ENCODE results near the gene KIR2DL3.
"Not testable (repeated sequence)": the region's sequence is repeated elsewhere in the genome, so short reads cannot be mapped to it uniquely, and the experiment has no call there.

Gene KIR2DL3

DNA sequence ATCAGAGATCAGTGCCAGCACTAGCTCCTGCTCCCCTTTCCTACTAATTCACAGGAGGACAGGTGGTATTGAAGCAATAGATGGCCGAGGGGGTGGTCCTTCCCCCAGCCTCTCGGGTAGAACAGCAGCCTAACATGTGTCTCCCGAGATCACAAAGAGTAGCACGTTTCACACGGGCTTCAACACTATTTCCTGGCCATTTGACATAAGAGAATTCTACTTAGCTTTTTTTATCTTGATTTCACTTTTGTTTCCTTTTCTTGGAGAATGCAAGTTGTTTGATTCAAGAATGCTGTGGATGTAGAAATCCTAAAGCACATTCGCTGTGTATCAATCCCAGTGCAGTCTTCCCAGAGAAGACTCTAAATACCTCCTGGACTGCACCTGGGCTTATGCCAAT is 12.0 kb downstream of the KIR2DL3 start:
- DNase-seq (ENCODE audit: low spot score); CTCF ChIA-PET: not testable (repeated sequence)

DNA sequence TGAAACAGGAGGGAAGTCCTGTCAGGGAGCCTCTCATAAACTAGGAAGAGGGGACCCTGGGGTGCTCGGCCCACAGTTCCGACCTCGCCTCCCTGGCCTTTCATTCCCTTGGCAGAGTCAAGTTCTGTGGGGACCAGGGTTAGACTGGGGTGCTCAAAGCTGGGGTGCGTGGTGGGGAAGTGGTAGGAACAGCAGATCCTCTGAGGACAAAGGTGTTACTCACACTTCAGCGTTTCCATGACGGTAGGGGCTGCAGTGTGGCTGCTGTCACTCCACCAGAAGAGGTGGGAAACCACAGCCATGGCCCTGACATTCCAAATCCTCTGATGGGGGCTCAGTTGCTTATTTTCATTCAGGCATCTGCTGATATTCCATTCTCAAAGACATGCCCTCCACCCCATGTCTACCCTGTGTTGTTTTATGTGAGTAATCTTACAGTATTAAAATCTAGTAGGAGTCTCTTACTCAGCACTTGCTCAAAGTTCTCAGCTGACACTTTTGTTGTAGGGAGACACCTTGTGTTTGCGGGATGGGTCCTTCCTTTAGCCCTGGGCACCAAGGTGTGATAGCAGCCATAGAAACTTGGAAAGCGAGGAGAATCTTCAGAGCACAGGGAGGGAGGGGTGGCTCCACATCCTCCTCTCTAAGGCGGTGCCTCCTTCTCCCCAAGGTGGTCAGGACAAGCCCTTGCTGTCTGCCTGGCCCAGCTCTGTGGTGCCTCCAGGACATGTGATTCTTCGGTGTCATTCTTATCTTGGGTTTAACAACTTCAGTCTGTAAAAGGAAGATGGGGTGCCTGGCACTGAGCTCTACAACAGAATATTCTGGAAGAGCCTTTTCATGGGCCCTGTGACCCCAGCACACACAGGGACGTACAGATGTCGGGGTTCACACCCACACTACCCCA is 18.1 kb downstream of the KIR2DL3 start:
- CTCF ChIA-PET; DNase-seq (ENCODE audit: low spot score); POLR2A ChIA-PET (ENCODE audit: low non-redundant PET); H3K27ac ChIP-seq: not testable (repeated sequence)

More for the DNA sequence above, 12.0 kb downstream of the KIR2DL3 start:
- POLR2A ChIA-PET (ENCODE audit: low non-redundant PET); H3K27ac ChIP-seq: not testable (repeated sequence)

DNA sequence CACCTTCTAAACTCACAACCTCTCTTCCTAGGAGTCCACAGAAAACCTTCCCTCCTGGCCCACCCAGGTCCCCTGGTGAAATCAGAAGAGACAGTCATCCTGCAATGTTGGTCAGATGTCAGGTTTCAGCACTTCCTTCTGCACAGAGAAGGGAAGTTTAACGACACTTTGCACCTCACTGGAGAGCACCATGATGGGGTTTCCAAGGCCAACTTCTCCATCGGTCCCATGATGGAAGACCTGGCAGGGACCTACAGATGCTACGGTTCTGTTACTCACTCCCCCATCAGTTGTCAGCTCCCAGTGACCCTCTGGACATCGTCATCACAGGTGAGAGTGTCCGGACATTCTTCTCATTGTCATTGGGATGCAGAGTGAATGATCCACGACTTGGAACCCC is 20.3 kb downstream of the KIR2DL3 start:
- CTCF ChIA-PET; DNase-seq (ENCODE audit: low spot score); POLR2A ChIA-PET (ENCODE audit: low non-redundant PET); H3K27ac ChIP-seq: not testable (repeated sequence)

DNA sequence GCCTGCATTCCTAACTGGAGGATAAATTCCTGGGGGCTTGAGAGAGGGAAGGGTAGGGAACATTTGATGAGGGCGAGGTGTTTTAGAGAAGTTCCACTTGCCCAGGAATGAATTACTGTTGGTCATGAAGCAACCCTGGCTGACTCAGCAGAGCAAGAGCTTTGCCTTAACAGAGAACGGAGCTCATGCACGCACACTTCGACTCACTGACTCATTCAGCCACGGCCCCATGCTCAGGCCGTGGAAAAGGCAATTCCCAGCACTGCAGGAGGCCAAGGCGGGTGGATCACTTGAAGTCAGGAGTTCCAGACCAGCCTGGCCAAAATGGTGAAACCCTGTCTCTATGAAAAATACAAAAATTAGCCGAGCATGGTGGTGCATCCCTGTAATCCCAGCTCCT is 25.9 kb downstream of the KIR2DL3 start:
- H3K27ac ChIP-seq; CTCF ChIA-PET; DNase-seq (ENCODE audit: low spot score); POLR2A ChIA-PET (ENCODE audit: low non-redundant PET): not testable (repeated sequence)

DNA sequence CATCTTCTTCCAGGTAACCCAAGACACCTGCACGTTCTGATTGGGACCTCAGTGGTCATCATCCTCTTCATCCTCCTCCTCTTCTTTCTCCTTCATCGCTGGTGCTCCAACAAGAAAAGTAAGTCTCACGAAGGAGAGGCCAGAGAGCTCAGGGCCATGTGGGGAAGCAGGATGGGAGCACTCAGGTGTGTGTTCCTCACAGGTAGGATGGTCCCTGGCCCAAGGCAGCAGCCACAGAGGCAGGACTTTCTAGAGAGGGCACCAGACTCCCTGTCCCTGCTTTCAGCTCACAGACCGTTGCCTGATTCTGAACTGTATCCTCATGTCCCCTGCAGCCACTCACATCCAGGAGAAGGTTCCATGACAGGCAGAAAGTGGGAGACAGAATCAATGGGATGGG is 28.2 kb downstream of the KIR2DL3 start:
- H3K27ac ChIP-seq; POLR2A ChIA-PET (ENCODE audit: low non-redundant PET); CTCF ChIA-PET; DNase-seq (ENCODE audit: low spot score): not testable (repeated sequence)

DNA sequence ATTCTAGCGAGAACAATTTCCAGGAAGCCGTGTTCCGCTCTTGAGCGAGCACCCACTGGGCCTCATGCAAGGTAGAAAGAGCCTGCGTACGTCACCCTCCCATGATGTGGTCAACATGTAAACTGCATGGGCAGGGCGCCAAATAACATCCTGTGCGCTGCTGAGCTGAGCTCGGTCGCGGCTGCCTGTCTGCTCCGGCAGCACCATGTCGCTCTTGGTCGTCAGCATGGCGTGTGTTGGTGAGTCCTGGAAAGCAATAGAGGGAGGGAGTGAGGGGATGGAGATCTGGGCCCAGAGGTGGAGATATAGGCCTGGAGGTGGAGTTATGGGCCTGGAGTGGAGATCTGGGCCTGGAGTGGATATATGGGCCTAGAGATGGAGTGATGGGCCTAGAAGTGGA is 31.3 kb downstream of the KIR2DL3 start, which contains the start of gene KIR2DL1:
KIR2DL1 (plus strand) TSS at position 148 of the 400 bp plus-strand sequence; CDS start at position 206, 58 bp downstream.
- CTCF ChIA-PET; H3K27ac ChIP-seq; POLR2A ChIA-PET (ENCODE audit: low non-redundant PET); DNase-seq (ENCODE audit: low spot score): not testable (repeated sequence)

DNA sequence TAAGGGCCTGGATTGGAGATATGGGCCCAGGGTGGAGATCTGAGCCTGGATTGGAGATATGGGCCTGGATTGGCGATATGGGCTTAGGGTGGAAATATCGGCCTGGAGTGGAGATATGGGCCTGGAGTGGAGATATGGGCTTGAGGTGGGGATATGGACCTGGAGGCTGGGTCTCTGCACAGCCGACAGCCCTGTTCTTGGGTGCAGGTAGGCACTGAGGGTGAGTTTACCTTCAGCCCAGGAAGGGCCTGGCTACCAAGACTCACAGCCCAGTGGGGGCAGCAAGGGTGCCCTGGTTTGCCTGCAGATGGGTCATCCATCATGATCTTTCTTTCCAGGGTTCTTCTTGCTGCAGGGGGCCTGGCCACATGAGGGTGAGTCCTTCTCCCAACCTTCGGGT is 32.2 kb downstream of the KIR2DL3 start:
- CTCF ChIA-PET; POLR2A ChIA-PET (ENCODE audit: low non-redundant PET); H3K27ac ChIP-seq; DNase-seq (ENCODE audit: low spot score): not testable (repeated sequence)

DNA sequence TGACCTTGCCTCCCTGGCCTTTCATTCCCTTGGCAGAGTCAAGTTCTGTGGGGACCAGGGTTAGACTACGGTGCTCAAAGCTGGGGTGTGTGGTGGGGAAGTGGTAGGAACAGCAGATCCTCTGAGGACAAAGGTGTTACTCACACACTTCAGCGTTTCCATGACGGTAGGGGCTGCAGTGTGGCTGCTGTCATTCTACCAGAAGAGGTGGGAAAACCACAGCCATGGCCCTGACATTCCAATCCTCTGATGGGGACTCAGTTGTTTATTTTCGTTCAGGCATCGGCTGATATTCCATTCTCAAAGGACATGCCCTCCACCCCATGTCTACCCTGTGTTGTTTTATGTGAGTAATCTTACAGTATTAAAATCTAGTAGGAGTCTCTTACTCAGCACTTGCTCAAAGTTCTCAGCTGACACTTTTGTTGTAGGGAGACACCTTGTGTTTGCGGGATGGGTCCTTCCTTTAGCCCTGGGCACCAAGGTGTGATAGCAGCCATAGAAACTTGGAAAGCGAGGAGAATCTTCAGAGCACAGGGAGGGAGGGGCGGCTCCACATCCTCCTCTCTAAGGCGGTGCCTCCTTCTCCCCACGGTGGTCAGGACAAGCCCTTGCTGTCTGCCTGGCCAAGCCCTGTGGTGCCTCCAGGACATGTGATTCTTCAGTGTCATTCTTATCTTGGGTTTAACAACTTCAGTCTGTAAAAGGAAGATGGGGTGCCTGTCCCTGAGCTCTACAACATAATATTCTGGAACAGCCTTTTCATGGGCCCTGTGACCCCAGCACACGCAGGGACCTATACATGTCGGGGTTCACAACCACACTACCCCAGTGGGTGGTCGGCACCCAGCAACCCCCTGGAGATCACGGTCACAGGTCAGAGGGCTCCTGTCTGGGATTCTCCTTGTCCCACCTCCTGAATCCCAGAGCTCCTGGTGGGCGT is 33.0 kb downstream of the KIR2DL3 start:
- DNase-seq (ENCODE audit: low spot score); H3K27ac ChIP-seq; POLR2A ChIA-PET (ENCODE audit: low non-redundant PET); CTCF ChIA-PET: not testable (repeated sequence)

DNA sequence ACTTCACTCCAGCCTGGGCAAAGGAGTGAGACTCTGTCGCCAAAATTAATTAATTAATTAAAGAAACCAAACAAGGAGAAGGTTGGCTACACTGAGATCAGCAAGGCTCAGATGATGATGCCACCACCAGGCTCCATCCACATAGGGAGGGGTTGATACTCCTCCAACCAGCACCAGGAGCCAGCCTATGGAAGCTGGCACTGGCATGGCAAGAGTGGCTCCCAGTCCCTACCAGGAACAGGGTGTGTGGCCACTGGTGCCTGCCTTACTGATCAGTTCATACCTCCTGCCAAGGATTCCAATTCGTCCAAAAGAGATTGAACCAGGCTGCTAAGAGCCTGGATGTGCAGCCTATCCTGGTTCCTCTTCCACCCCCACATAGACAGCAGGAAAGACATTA is 34.4 kb downstream of the KIR2DL3 start:
- CTCF ChIA-PET; DNase-seq (ENCODE audit: low spot score); H3K27ac ChIP-seq; POLR2A ChIA-PET (ENCODE audit: low non-redundant PET): not testable (repeated sequence)

DNA sequence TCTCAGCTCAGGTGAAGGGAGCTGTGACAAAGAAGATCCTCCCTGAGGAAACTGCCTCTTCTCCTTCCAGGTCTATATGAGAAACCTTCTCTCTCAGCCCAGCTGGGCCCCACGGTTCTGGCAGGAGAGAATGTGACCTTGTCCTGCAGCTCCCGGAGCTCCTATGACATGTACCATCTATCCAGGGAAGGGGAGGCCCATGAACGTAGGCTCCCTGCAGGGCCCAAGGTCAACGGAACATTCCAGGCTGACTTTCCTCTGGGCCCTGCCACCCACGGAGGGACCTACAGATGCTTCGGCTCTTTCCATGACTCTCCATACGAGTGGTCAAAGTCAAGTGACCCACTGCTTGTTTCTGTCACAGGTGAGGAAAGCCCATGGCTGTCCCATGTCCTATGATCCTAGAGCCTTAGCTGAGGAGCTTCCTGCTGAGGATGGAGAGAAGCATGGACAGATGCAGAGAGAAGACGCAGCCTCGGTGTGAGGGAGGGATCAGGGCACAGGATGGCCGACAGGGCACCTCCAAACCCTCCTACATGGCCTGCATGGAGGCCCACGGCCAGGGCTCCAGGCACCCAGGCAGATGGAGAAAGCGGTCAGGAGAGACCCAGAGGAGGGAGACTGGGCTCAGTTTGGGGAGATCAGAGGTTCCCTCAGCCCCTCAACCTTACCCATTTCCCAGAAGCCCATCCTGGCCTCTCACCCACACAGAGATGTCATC is 36.9 kb downstream of the KIR2DL3 start:
- DNase-seq (ENCODE audit: low spot score); CTCF ChIA-PET; H3K27ac ChIP-seq; POLR2A ChIA-PET (ENCODE audit: low non-redundant PET): not testable (repeated sequence)

DNA sequence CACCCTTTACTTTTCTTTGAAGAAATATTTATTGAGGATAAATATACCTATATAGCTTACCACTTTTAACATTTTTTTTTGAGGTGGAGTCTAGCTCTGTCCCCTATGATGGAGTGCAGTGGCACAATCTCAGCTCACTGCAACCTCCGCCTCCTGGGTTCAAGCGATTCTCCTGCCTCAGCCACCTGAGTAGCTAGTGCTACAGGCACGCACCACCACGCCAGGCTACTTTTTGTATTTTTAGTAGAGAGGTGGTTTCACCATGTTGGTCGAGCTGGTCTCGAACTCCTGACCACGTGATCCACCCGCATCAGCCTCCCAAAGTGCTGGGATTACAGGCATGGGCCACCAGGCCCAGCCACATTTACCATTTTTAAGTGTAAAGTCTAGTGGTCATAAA is 37.5 kb downstream of the KIR2DL3 start:
- POLR2A ChIA-PET (ENCODE audit: low non-redundant PET): not testable (repeated sequence)

DNA sequence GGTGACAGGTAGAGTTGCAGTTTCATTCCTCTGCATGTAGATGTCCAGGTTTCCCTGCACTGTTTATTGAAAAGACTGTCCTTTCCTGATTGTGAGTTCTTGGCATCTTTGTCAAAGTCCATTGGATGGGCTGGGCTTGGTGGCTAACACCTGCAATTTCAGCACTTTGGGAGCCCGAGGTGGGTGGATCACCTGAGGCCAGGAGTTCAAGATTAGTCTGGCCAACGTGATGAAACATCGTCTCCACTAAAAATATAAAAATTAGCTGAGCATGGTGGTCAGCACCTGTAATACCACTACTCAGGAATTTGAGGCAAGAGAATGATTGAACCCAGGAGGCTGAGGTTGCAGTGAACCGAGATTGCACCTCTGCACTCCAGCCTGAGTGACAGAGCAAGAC is 39.5 kb downstream of the KIR2DL3 start:
- DNase-seq (ENCODE audit: low spot score); POLR2A ChIA-PET (ENCODE audit: low non-redundant PET); CTCF ChIA-PET; H3K27ac ChIP-seq: not testable (repeated sequence)

More for the DNA sequence above, 37.5 kb downstream of the KIR2DL3 start:
- H3K27ac ChIP-seq; CTCF ChIA-PET; DNase-seq (ENCODE audit: low spot score): not testable (repeated sequence)

DNA sequence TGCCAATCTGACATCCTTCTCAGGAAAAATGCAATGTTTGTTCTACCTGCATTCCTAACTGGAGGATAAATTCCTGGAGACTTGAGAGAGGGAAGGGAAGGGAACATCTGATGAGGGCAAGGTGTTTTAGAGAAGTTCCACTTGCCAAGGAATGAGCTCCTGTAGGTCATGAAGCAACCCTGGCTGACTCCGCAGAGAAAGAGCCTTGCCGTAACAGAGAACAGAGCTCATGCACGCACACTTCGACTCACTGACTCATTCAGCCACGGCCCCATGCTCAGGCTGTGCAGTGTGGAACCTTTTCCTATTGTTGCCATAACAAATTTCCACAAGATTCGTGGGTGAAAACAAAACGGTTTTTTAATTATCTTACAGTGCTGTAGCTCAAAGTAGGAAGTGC is 40.6 kb downstream of the KIR2DL3 start:
- POLR2A ChIA-PET (ENCODE audit: low non-redundant PET); H3K27ac ChIP-seq; DNase-seq (ENCODE audit: low spot score); CTCF ChIA-PET: not testable (repeated sequence)

DNA sequence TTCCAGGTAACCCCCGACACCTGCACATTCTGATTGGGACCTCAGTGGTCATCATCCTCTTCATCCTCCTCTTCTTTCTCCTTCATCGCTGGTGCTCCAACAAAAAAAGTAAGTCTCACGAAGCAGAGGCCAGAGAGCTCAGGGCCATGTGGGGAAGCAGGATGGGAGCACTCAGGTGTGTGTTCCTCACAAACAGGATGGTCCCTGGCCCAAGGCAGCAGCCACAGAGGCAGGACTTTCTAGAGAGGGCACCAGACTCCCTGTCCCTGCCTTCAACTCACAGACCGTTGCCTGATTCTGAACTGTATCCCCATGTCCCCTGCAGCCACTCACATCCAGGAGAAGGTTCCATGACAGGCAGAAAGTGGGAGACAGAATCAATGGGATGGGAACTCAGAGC is 44.6 kb downstream of the KIR2DL3 start:
- CTCF ChIA-PET: not testable (repeated sequence)

DNA sequence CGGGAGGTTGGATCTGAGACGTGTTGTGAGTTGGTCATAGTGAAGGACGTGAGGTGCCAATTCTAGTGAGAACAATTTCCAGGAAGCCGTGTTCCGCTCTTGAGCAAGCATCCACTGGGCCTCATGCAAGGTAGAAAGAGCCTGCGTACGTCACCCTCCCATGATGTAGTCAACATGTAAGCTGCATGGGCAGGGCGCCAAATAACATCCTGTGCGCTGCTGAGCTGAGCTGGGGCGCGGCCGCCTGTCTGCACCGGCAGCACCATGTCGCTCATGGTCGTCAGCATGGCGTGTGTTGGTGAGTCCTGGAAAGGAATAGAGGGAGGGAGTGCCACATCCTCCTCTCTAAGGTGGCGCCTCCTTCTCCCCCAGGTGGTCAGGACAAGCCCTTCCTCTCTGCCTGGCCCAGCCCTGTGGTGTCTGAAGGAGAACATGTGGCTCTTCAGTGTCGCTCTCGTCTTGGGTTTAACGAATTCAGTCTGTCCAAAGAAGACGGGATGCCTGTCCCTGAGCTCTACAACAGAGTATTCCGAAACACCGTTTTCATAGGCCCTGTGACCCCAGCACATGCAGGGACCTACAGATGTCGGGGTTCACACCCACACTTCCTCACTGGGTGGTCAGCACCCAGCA is 47.9 kb downstream of the KIR2DL3 start:
- DNase-seq (ENCODE audit: low spot score); CTCF ChIA-PET; H3K27ac ChIP-seq; POLR2A ChIA-PET (ENCODE audit: low non-redundant PET): not testable (repeated sequence)

More for the DNA sequence above, 44.6 kb downstream of the KIR2DL3 start:
- POLR2A ChIA-PET (ENCODE audit: low non-redundant PET); DNase-seq (ENCODE audit: low spot score); H3K27ac ChIP-seq: not testable (repeated sequence)

DNA sequence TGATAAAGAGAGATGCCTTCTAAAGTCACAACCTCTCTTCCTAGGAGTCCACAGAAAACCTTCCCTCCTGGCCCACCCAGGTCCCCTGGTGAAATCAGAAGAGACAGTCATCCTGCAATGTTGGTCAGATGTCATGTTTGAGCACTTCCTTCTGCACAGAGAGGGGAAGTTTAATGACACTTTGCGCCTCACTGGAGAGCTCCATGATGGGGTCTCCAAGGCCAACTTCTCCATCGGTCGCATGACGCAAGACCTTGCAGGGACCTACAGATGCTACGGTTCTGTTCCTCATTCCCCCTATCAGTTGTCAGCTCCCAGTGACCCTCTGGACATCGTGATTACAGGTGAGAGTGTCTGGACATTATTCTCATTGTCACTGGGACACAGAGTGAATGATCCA is 49.8 kb downstream of the KIR2DL3 start:
- POLR2A ChIA-PET (ENCODE audit: low non-redundant PET); H3K27ac ChIP-seq; DNase-seq (ENCODE audit: low spot score); CTCF ChIA-PET: not testable (repeated sequence)

All from RWPE1 (cell line).